Measurements from ENCODE around the gene TCP11L1.

- TF ChIP-seq CTCF (IDR thresholded peaks at IDR 0.05) (no peak), EP300 (IDR thresholded peaks at IDR 0.05) (no peak)
Observed at GRCh38 chr11:33017965-33018364, 21.4 kb upstream of the TCP11L1 start.

All from sigmoid colon (tissue), 4 donors.